Skeletal muscle cell (primary cell): ENCODE measurements around the gene ZG16B.

Experiments used
- DNase-seq: peaks from one replicate; pipeline ENCODE4 v3.0.0-alpha.2; 2010; ENCODE audit warnings: low read depth
- H3K4me3 ChIP-seq: 2 replicates; pipeline ENCODE4 v1.5.1; 2011; ENCODE audit warnings: low read depth, mild to moderate bottlenecking, control low read depth, low read length, moderate library complexity

ZG16B gene

GRCh38 chr16:2829501-2830354 is at the start of gene ZG16B:
Gene ZG16B, plus strand, starts transcription at chr16:2830303. Its CDS starts 139 bp downstream, at chr16:2830442.
- DNase-seq = no peak
- H3K4me3 ChIP-seq = no peak within 1 kb of the TSS

- no peak for DNase-seq
- H3K4me3 ChIP-seq = no peak overlapping the region
Observed at GRCh38 chr16:2782583-2783351, 47.3 kb upstream of the ZG16B start.

DNA sequence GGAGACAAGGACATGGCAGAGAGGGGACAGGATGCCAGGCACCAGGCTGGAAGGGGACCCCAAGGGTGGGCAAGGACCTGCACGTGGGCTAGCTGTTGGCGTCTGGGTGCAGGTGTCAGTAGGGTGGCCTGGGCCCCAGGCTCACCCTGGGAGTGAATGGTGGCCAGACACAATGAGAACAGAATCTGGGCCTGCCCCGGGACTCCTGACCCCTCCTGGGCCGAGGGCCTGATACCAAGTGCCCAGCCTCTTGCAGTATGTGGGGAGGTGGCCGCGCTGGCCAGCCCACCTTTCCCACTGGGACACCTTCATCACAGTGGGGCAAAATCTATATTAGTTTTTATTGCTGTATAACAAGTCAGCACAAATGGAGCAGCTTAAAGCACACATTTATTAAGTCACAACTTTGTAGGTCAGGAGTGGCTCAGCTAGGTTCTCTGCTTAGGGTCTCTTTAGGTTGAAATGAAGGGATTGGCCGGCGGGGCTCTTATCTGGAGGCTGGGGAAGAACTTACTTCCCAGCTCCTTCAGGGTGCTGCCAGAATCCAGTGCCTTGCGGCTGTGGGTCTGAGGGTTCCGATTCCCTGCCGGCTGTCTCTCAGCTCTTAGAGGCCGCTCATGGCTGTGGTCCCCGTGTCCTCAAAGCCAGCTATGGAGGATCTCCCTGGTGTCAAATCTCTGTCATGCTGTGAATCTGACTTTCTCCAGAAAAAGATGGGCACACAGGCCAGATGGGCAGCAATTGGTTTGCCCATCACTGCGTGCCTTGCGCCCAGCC is 46.3 kb upstream of the ZG16B start:
- H3K4me3 ChIP-seq = no peak overlapping the region
- DNase-seq = no peak

GRCh38 chr16:2784358-2785100 is 45.6 kb upstream of the ZG16B start:
- H3K4me3 ChIP-seq = no peak overlapping the region
- no peak for DNase-seq

GRCh38 chr16:2785101-2785991 is 44.8 kb upstream of the ZG16B start:
- DNase-seq = no peak
- no peak overlapping the region for H3K4me3 ChIP-seq

GRCh38 chr16:2786061-2786825 is 43.9 kb upstream of the ZG16B start:
- no peak overlapping the region for H3K4me3 ChIP-seq
- DNase-seq = no peak

DNA sequence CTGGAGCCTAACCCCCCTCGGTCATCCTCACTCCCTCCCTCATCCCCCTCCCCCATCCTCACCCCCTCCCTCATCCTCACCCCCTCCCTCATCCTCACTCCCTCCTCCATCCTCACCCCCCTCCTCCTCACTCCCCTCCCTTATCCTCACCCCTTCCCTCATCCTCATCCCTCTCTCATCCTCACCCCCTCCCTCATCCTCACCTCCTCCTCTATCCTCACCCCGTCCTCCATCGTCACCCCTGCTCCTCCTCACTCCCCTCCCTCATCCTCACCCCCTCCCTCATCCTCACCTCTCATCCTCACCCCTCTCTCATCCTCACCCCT is 43.3 kb upstream of the ZG16B start:
- no peak for DNase-seq
- H3K4me3 ChIP-seq = no peak overlapping the region

- H3K4me3 ChIP-seq = no peak within 1 kb of the TSS
Observed at GRCh38 chr16:2787406-2787805, 42.7 kb upstream of the ZG16B start, which contains the start of gene PRSS33. Gene PRSS33, minus strand, starts transcription at chr16:2787560. Its CDS starts 1,013 bp downstream, at chr16:2786547.

DNA sequence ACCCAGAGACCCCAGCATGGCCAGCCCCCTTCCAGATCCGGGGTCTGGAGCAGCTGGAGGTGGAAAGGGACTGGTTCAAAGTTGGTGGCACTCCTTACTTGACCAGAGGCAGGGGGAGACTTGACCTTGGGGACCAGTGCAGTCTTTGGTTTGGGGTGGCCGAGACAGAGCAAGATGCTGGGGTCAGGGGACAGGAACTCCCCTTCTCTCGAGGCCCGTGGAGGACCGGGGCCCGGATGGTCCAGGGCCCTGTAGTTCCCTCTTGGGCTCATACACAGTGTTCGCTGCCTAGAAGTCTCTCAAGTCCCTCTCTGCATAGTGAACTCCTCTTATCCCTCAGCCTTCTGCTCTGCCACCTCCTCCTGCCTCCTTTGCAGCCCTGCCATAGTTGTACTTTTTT is 42.1 kb upstream of the ZG16B start:
- H3K4me3 ChIP-seq = no peak overlapping the region
- DNase-seq = no peak

More at GRCh38 chr16:2787406-2787805, 42.7 kb upstream of the ZG16B start, which contains the start of gene PRSS33:
- DNase-seq = no peak

DNA sequence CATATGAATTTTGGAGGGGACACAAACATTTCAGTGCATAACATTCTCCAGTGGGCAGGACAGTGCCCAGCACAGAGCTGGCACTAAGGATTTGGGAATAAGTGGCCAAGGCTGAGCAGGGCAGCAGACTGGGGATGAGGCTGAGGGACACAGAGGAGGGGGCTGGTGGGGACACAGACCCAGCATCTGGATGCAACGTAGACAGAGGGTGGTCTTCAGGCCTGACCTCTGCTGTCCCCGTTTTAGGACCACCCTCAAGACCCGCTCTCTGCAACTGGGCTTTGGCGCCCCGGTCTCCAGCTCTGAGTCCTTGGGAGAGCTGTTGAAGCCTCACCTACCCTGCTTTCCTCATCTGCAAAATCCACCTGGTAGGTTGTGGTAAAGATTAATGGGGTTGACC is 39.5 kb upstream of the ZG16B start:
- DNase-seq = no peak

GRCh38 chr16:2791174-2791573 is 38.9 kb upstream of the ZG16B start:
- H3K4me3 ChIP-seq = no peak overlapping the region
- DNase-seq = no peak

More for the DNA sequence above, 39.5 kb upstream of the ZG16B start:
- H3K4me3 ChIP-seq = no peak overlapping the region

DNA sequence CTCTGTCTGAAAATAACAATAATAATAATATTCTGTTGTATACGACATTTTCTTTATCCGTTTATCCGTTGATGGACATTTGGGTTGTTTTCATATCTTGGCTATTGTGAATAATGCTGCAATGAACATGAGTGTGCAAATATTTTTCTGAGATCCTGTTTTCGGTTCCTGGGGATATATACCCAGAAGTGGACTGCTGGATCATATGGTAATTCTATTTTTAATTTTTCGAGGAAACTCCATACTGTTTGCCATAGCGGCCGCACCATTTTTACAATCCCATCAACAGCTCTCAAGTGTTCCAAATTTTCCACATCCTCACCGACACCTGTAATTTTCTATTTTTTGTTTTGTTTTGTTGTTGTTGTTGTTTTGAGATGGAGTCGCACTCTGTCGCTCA is 37.2 kb upstream of the ZG16B start:
- H3K4me3 ChIP-seq = no peak overlapping the region
- DNase-seq = no peak

DNA sequence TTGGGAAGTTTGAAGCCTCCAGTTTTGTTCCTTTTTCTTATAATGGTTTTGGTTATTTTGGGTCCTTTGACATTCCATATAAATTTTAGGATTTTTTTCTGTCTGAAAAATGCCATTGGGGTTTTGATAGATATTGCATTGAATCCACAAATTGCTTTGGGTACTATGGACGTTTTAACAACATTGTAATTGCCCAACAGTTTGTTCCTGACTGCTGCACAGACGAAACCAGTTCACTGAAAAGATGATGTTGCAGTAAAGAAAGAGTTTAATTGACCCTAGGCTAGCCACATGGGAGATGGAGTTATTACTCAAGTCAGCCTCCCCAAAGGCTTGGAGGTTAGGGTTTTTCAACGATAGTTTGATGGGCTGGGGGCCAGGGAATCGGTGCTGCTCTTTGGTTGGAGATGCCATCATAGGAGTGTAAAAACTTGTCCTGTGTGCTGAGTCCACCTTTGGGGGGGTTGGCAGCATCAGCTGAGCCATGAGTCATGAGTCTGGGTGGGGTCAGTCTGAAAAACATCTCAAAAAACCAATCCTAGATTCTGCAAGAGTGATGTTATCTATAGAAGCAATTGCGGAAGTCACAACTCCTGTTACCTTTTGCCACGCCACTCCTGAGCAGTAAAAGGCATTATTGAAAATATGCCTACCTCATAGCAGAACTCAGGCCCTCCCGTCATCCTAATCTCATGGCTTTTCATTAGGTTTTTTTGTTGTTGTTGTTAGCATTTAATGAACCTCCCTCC is 34.5 kb upstream of the ZG16B start:
- no peak for DNase-seq
- H3K4me3 ChIP-seq = no peak overlapping the region

GRCh38 chr16:2798723-2799204 is 31.3 kb upstream of the ZG16B start:
- no peak overlapping the region for H3K4me3 ChIP-seq
- DNase-seq = no peak

DNA sequence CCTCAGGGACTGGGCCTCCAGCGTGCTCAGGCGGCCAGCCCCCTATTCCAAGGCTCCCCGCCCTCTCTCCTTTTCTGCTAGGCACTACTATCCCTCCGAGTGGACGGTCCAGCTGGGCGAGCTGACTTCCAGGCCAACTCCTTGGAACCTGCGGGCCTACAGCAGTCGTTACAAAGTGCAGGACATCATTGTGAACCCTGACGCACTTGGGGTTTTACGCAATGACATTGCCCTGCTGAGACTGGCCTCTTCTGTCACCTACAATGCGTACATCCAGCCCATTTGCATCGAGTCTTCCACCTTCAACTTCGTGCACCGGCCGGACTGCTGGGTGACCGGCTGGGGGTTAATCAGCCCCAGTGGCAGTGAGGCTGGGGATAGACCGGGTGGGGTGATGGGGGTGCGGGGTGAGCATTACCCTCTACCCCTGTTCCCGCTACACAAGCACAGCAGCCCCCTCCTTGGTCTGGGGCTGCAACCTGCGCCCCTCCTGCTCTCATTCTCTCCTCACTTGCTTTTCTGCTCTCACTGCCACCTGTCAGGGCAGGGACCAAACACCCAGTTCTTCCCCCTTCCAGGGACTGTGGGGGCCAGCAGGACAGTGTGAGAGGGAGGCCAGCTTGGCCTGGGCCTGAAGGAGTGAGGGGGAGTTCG is 30.8 kb upstream of the ZG16B start:
- H3K4me3 ChIP-seq = no peak overlapping the region
- DNase-seq = no peak

DNA sequence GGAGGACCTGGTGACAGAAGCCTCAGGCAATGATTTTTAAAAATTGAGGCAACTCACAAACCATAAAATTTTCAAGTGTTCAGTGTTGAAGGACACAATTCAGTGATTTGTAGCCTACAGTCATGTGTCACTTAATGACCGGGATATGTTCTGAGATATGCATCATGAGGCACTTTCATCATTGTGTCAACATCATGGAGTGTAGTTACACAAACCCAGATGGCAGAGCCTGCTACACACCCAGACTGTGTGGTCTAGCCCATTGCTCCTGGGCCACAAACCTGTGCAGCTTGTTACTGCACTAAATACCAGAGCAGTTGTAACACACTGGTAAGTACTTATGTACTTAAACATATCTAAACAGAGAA is 30.3 kb upstream of the ZG16B start:
- no peak overlapping the region for H3K4me3 ChIP-seq
- DNase-seq = no peak
